ENCODE data around the gene WSB1.
A peak's percentile ranks its signal among the peaks of the same experiment; 100 is the strongest.

DNA sequence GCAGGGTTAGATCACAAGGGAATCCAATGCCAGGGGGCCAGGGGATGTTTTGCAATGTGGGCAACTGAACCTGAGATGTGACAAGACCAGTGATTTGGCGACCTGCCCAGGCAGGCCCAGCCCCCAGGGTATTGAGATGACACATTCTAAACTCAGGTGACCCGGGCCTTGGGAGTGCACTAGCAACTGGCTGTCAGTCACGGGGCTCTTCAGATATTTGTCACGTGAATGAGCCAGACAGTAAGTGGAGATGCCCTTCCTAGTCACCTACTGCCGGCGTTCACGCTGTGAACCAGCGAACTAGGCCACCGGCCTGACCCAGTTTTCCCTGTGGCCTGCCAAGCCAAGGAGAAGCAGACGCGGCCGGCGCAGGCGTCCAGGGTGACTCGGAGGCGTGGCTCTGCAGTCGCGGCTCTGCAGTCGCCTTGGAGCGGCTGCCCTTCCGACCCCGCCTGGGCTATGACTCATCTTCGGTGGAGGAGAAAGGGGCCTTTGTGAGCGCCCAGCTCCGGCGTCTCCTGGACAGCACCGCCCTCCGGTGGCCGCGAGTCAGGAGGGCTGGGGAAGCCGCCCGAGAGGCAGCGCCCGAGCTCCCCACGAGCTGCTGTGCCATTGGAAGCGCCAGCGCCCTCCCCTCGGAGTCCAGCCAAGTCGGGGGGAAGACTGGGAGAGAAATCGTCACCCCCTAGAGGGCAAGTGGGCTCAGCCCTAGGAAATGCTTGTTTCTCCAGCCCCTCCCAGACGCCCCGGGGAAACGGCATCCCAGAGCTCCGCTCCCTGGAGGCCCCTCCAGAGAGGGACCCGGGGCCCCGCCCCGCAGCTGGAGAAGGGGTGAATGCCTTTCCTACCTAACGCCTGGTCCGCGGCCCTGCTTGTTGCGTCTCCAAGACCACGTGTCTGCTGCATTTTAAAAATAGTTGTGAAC is 38.8 kb downstream of the WSB1 start:
- TF ChIP-seq POLR2AphosphoS5 (IDR thresholded peaks at IDR 0.05; ENCODE audit: low read depth) (no peak; the same call in 1 of the 2 replicates), GABPA (IDR thresholded peaks at IDR 0.05; ENCODE audit: low read depth) (no peak)
- TF ChIP-seq, protein P1, sequence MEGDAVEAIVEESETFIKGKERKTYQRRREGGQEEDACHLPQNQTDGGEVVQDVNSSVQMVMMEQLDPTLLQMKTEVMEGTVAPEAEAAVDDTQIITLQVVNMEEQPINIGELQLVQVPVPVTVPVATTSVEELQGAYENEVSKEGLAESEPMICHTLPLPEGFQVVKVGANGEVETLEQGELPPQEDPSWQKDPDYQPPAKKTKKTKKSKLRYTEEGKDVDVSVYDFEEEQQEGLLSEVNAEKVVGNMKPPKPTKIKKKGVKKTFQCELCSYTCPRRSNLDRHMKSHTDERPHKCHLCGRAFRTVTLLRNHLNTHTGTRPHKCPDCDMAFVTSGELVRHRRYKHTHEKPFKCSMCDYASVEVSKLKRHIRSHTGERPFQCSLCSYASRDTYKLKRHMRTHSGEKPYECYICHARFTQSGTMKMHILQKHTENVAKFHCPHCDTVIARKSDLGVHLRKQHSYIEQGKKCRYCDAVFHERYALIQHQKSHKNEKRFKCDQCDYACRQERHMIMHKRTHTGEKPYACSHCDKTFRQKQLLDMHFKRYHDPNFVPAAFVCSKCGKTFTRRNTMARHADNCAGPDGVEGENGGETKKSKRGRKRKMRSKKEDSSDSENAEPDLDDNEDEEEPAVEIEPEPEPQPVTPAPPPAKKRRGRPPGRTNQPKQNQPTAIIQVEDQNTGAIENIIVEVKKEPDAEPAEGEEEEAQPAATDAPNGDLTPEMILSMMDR (IDR thresholded peaks at IDR 0.05; ENCODE audit: insufficient read depth, low read length), result peak; percentile 43
- TF ChIP-seq, protein P2, sequence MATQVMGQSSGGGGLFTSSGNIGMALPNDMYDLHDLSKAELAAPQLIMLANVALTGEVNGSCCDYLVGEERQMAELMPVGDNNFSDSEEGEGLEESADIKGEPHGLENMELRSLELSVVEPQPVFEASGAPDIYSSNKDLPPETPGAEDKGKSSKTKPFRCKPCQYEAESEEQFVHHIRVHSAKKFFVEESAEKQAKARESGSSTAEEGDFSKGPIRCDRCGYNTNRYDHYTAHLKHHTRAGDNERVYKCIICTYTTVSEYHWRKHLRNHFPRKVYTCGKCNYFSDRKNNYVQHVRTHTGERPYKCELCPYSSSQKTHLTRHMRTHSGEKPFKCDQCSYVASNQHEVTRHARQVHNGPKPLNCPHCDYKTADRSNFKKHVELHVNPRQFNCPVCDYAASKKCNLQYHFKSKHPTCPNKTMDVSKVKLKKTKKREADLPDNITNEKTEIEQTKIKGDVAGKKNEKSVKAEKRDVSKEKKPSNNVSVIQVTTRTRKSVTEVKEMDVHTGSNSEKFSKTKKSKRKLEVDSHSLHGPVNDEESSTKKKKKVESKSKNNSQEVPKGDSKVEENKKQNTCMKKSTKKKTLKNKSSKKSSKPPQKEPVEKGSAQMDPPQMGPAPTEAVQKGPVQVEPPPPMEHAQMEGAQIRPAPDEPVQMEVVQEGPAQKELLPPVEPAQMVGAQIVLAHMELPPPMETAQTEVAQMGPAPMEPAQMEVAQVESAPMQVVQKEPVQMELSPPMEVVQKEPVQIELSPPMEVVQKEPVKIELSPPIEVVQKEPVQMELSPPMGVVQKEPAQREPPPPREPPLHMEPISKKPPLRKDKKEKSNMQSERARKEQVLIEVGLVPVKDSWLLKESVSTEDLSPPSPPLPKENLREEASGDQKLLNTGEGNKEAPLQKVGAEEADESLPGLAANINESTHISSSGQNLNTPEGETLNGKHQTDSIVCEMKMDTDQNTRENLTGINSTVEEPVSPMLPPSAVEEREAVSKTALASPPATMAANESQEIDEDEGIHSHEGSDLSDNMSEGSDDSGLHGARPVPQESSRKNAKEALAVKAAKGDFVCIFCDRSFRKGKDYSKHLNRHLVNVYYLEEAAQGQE (IDR thresholded peaks at IDR 0.05; ENCODE audit: insufficient replicate concordance, low read depth), result no peak
